ENCODE data around the gene CA12. TPM values are rescaled to one million over a fixed set of nuclear protein-coding genes. Genes with fewer than 3 reads are reported as not detected.

The CA12 gene
- total and polyA plus RNA-seq, 10 of the 15 experiments (the other 5 are each of a cell fraction or from before 2014, with no cell fraction given): 0.03 to 0.10 TPM; not detected in 8

- TF ChIP-seq ZZZ3 (IDR thresholded peaks at IDR 0.05; ENCODE audit: control insufficient read depth, insufficient read length, low read depth): no peak
These were observed 67.2 kb downstream of the CA12 start (continued) for GRCh38 chr15:63314409-63314808.

GRCh38 chr15:63313825-63314224 is 67.8 kb downstream of the CA12 start:
- ATAC-seq: no peak
- CTCF ChIA-PET: interaction anchor here (1.6 kb wide), 1 partner anchor 23 kb away, joined by 6 read pairs; no protein-coding TSS in a partner anchor
- Histone ChIP-seq H2AFZ (ENCODE audit: control insufficient read depth, low read depth, low read length) (no peak overlapping the region), H3K36me3 (ENCODE audit: control insufficient read depth in 2 of 2, insufficient read depth in 2 of 2, low read length in 1 of 2) (no peaks in the 10 kb centered on the region), H3K9me3 (replicated peaks; ENCODE audit: control insufficient read depth, insufficient read depth, low read length) (no peaks in the 10 kb centered on the region), H3K79me2 (ENCODE audit: control insufficient read depth, insufficient read depth, low read length) (no peaks in the 10 kb centered on the region), H3K27ac (ENCODE audit: control insufficient read depth, insufficient read depth) (no peak overlapping the region), H3K4me1 (ENCODE audit: control insufficient read depth, insufficient read depth, low read length) (no peaks in the 10 kb centered on the region), H3K4me2 (ENCODE audit: control insufficient read depth, insufficient read depth) (no peak overlapping the region), H3K4me3 (no peak overlapping the region), H4K20me1 (ENCODE audit: control insufficient read depth, insufficient read depth) (no peaks in the 10 kb centered on the region), H3K27me3 (replicated peaks in 1 of 2; ENCODE audit: control insufficient read depth in 2 of 2, insufficient read depth in 2 of 2, low read length in 1 of 2) (no peaks in the 10 kb centered on the region), H3K9ac (ENCODE audit: control insufficient read depth, insufficient read depth, low read length) (no peak overlapping the region)
- in situ Hi-C loops (cut with MboI) (no loop called here), intact Hi-C loops (cut with micrococcal nuclease; ENCODE audit: unreplicated experiment) (no loop called here)
- no peak for FAIRE-seq
- SMC1A ChIA-PET (ENCODE audit: uncharacterized antibody, unreplicated experiment): interaction anchor here (0.8 to 2.0 kb wide), 2 partner anchors 17 to 91 kb away, joined by 6 to 8 read pairs; no protein-coding TSS in a partner anchor
- RAD21 ChIA-PET (ENCODE audit: unreplicated experiment): no interaction called here
- POLR2A ChIA-PET: no interaction called here
- no peak for DNase-seq (ENCODE audit: low read depth, low spot score)
- no TSS peak for BruUV-seq (replicated peaks)
- 54% methylated on average over 4 of the region's 4 CpGs for WGBS (ENCODE audit: insufficient coverage, insufficient replicate concordance, low lambda C conversion rate, missing lambda C conversion rate)
- no peak for TF ChIP-seq CTCF (IDR thresholded peaks at IDR 0.05 in 2 of 3, conservative IDR thresholded peaks at IDR 0.05 in 1 of 3; ENCODE audit: control insufficient read depth in 2 of 3, extremely low read depth in 1 of 3, insufficient read depth in 1 of 3, low read depth in 3 of 3, low read length in 3 of 3)
- TF ChIP-seq CEBPZ (IDR thresholded peaks at IDR 0.05; ENCODE audit: low read depth, low read length): no peak
- TF ChIP-seq RBBP5 (conservative IDR thresholded peaks at IDR 0.05): no peak
- TF ChIP-seq BACH1 (IDR thresholded peaks at IDR 0.05; ENCODE audit: borderline replicate concordance): no peak
- TF ChIP-seq POLR2AphosphoS5 (IDR thresholded peaks at IDR 0.05; ENCODE audit: low read length): no peak
- TF ChIP-seq PAX5 (IDR thresholded peaks at IDR 0.05; ENCODE audit: borderline replicate concordance, low read depth, low read length): no peak
- no peak for TF ChIP-seq NFXL1 (IDR thresholded peaks at IDR 0.05; ENCODE audit: borderline replicate concordance)
- TF ChIP-seq SKIL (IDR thresholded peaks at IDR 0.05; ENCODE audit: low read depth, poor library complexity, severe bottlenecking): no peak
- TF ChIP-seq PKNOX1 (IDR thresholded peaks at IDR 0.05): no peak
